HEK293 (cell line): ENCODE results near the gene RPGRIP1L.

Experiments used
- CTCF ChIA-PET: fragments of 350-600 bp; formaldehyde crosslinking; extraction: SDS; loops from one replicate; lab custom pipeline; 2021; ENCODE audit warnings: antibody characterized with exemption; lab: Yijun Ruan, JAX
- POLR2A ChIA-PET: fragments of 300-600 bp; formaldehyde crosslinking; extraction: SDS; loops from one replicate; lab custom pipeline; 2020; ENCODE audit warnings: antibody characterized with exemption, inconsistent platforms; lab: Yijun Ruan, JAX
- H3K27ac ChIP-seq: fragments of 200-500 bp; sonication (Bioruptor generic); 2 replicates; pipeline ENCODE4 v1.5.1; 2014; ENCODE audit warnings: low read depth, low read length, control low read depth, inconsistent platforms; ENCODE audit errors: extremely low read depth
- H3K36me3 ChIP-seq, 2 experiments: fragments of 200-500 bp in 1 of 2; sonication (Bioruptor generic) in 1 of 2; 1 replicate in 1 of 2; 2 replicates in 1 of 2; pipeline ENCODE4 v1.5.1; 2014 to 2017; ENCODE audit warnings: inconsistent platforms in 2 of 2, low read length in 2 of 2; ENCODE audit not compliant: control insufficient read depth in 2 of 2, insufficient read depth in 1 of 2
- H3K4me1 ChIP-seq: fragments of 200-500 bp; sonication (Bioruptor generic); 2 replicates; pipeline ENCODE4 v1.5.1; 2014; ENCODE audit warnings: mild to moderate bottlenecking, low read length, inconsistent platforms; ENCODE audit not compliant: control insufficient read depth, insufficient read depth
- H3K4me3 ChIP-seq: 2 replicates; pipeline ENCODE4 v1.5.1; 2011; ENCODE audit warnings: low read depth, mild to moderate bottlenecking, control low read depth, low read length, moderate library complexity
- H3K9me3 ChIP-seq: fragments of 200-500 bp; sonication (Bioruptor generic); 2 replicates; pipeline ENCODE4 v1.5.1; 2014; ENCODE audit warnings: low read depth, low read length, inconsistent platforms; ENCODE audit not compliant: control insufficient read depth, insufficient read depth
- PATZ1 ChIP-seq: fragments of 450-650 bp; formaldehyde crosslinking; IDR thresholded peaks from 2 replicates; pipeline ENCODE4 v1.5.1; 2016; ENCODE audit warnings: missing biosample characterization, missing genetic modification characterization
- SALL2 ChIP-seq: fragments of 450-650 bp; formaldehyde crosslinking; IDR thresholded peaks from 2 replicates; pipeline ENCODE4 v1.5.0; 2017; ENCODE audit warnings: missing biosample characterization, mild to moderate bottlenecking, missing genetic modification characterization, borderline replicate concordance
- SP7 ChIP-seq: fragments of 450-650 bp; formaldehyde crosslinking; IDR thresholded peaks from 2 replicates; pipeline ENCODE4 v1.5.1; 2016; ENCODE audit warnings: missing biosample characterization, missing genetic modification characterization
- ZBTB10 ChIP-seq: fragments of 450-650 bp; formaldehyde crosslinking; IDR thresholded peaks from 2 replicates; pipeline ENCODE4 v1.5.1; 2016; ENCODE audit warnings: missing biosample characterization, missing genetic modification characterization
- ZBTB11 ChIP-seq: fragments of 450-650 bp; formaldehyde crosslinking; conservative IDR thresholded peaks from 2 replicates; pipeline ENCODE4 v1.5.1; 2016; ENCODE audit warnings: low read depth, missing biosample characterization, missing genetic modification characterization
- ZFP41 ChIP-seq: fragments of 450-650 bp; formaldehyde crosslinking; IDR thresholded peaks from 2 replicates; pipeline ENCODE4 v1.5.1; 2016; ENCODE audit warnings: missing biosample characterization, missing genetic modification characterization, borderline replicate concordance
- ZNF211 ChIP-seq: fragments of 450-650 bp; formaldehyde crosslinking; IDR thresholded peaks from 2 replicates; pipeline ENCODE4 v1.5.1; 2016; ENCODE audit warnings: low read depth, missing biosample characterization, missing genetic modification characterization
- ZNF214 ChIP-seq: fragments of 450-650 bp; formaldehyde crosslinking; IDR thresholded peaks from 2 replicates; pipeline ENCODE4 v1.5.1; 2017; ENCODE audit warnings: missing biosample characterization, mild to moderate bottlenecking, missing genetic modification characterization, borderline replicate concordance
- ZNF302 ChIP-seq: fragments of 450-650 bp; formaldehyde crosslinking; IDR thresholded peaks from 2 replicates; pipeline ENCODE4 v1.5.1; 2016; ENCODE audit warnings: missing biosample characterization, missing genetic modification characterization, low read depth
- ZNF341 ChIP-seq: fragments of 450-650 bp; formaldehyde crosslinking; IDR thresholded peaks from 2 replicates; pipeline ENCODE4; 2016; ENCODE audit warnings: low read depth, missing biosample characterization, missing genetic modification characterization
- ZNF398 ChIP-seq: fragments of 450-650 bp; formaldehyde crosslinking; IDR thresholded peaks from 2 replicates; pipeline ENCODE4 v1.5.1; 2017; ENCODE audit warnings: missing biosample characterization, missing genetic modification characterization
- ZNF416 ChIP-seq: fragments of 450-650 bp; formaldehyde crosslinking; IDR thresholded peaks from 2 replicates; pipeline ENCODE4 v1.5.1; 2016; ENCODE audit warnings: missing biosample characterization, missing genetic modification characterization
- ZNF530 ChIP-seq: fragments of 450-650 bp; formaldehyde crosslinking; IDR thresholded peaks from 2 replicates; pipeline ENCODE4 v1.5.1; 2016; ENCODE audit warnings: low read depth, missing biosample characterization, missing genetic modification characterization
- ZNF561 ChIP-seq: fragments of 450-650 bp; IDR thresholded peaks from 2 replicates; pipeline ENCODE4 v1.5.1; 2018; ENCODE audit warnings: missing biosample characterization, missing genetic modification characterization, borderline replicate concordance
- ZNF571 ChIP-seq: fragments of 450-650 bp; formaldehyde crosslinking; IDR thresholded peaks from 2 replicates; pipeline ENCODE4 v1.5.0; 2017; ENCODE audit warnings: missing biosample characterization, missing genetic modification characterization
- ZNF768 ChIP-seq: fragments of 450-650 bp; formaldehyde crosslinking; IDR thresholded peaks from 2 replicates; pipeline ENCODE4 v1.5.1; 2018; ENCODE audit warnings: missing biosample characterization, mild to moderate bottlenecking, missing genetic modification characterization
- ZNF776 ChIP-seq: fragments of 450-650 bp; formaldehyde crosslinking; IDR thresholded peaks from 2 replicates; pipeline ENCODE4 v1.5.0; 2017; ENCODE audit warnings: missing biosample characterization, missing genetic modification characterization, borderline replicate concordance
- ZNF791 ChIP-seq: fragments of 450-650 bp; formaldehyde crosslinking; IDR thresholded peaks from 2 replicates; pipeline ENCODE4 v1.5.1; 2016; ENCODE audit warnings: missing biosample characterization, missing genetic modification characterization
- ZSCAN16 ChIP-seq: fragments of 450-650 bp; formaldehyde crosslinking; IDR thresholded peaks from 2 replicates; pipeline ENCODE4 v1.5.1; 2016; ENCODE audit warnings: missing biosample characterization, missing genetic modification characterization
- ZSCAN30 ChIP-seq: fragments of 450-650 bp; IDR thresholded peaks from 2 replicates; pipeline ENCODE4 v1.5.1; 2018; ENCODE audit warnings: missing biosample characterization, mild to moderate bottlenecking, missing genetic modification characterization, moderate library complexity

The RPGRIP1L gene

GRCh38 chr16:53726625-53727024 is 23.0 kb upstream of the RPGRIP1L start (continued):
- TF ChIP-seq ZNF776 (tag by site-specific recombination): no peak

- ChIA-PET CTCF (no interaction called here), POLR2A (no interaction called here)
- Histone ChIP-seq H3K36me3 (no peaks in the 10 kb centered on the region), H3K4me3 (no peak overlapping the region), H3K4me1 (peaks cover 9% of the 10 kb centered on the region; the same call in 1 of the 2 replicates), H3K27ac (no peak overlapping the region), H3K9me3 (no peaks in the 10 kb centered on the region)
- no peak for TF ChIP-seq ZNF398 (tag by site-specific recombination)
- no peak for TF ChIP-seq SALL2 (tag by site-specific recombination)
- no peak for TF ChIP-seq ZNF561 (tag by site-specific recombination)
- no peak for TF ChIP-seq ZNF214 (tag by site-specific recombination)
- no peak for TF ChIP-seq ZNF302 (tag by site-specific recombination)
- TF ChIP-seq ZFP41: no peak
- TF ChIP-seq ZBTB10 (tag by site-specific recombination): no peak
- no peak for TF ChIP-seq ZSCAN30 (tag by site-specific recombination)
- TF ChIP-seq ZSCAN16 (tag by site-specific recombination): no peak
- TF ChIP-seq ZNF211: no peak
- TF ChIP-seq ZNF571: no peak
Measured at GRCh38 chr16:53721017-53721416, 17.4 kb upstream of the RPGRIP1L start.

GRCh38 chr16:53717577-53717976 is 13.9 kb upstream of the RPGRIP1L start:
- CTCF ChIA-PET: interaction anchor here (0.8 kb wide), 1 partner anchor 53 kb away, joined by 3 read pairs; no protein-coding TSS in a partner anchor
- Histone ChIP-seq H3K36me3 (no peaks in the 10 kb centered on the region), H3K27ac (no peak overlapping the region), H3K9me3 (no peaks in the 10 kb centered on the region), H3K4me3 (no peak overlapping the region), H3K4me1 (peaks cover 22% of the 10 kb centered on the region)
- POLR2A ChIA-PET: no interaction called here
- TF ChIP-seq ZNF341 (no peak), ZBTB11 (tag by site-specific recombination) (no peak), ZNF768 (tag by site-specific recombination) (no peak), ZFP41 (no peak), PATZ1 (tag by site-specific recombination) (no peak), ZNF530 (no peak), ZNF416 (tag by site-specific recombination) (no peak), ZNF791 (tag by site-specific recombination) (no peak), SP7 (no peak)
